HepG2 (cell line): ENCODE data around the gene MMP8. TPM values are rescaled to one million over a fixed set of nuclear protein-coding genes. Genes with fewer than 3 reads are reported as not detected.

Experiments used
- ATAC-seq: fragments of 200-7000 bp; cut with Tn5 transposase; 3 replicates; pipeline ENCODE4 v1.9.1; 2020; ENCODE audit warnings: mild to moderate bottlenecking, moderate library complexity
- BruUV-seq: library from RNA; stranded (reverse); fragments of 400-500 nt; replicated peaks from 2 replicates; lab custom pipeline; 2021; lab: Mats Ljungman, UMichigan
- CTCF ChIA-PET: fragments of 300-600 bp; formaldehyde crosslinking; extraction: SDS; loops from one replicate; lab custom pipeline; 2021; ENCODE audit warnings: low total read pairs, inconsistent platforms, low intra/inter-chr PET ratio; lab: Yijun Ruan, JAX
- POLR2A ChIA-PET: fragments of 350-600 bp; sonication (Branson Sonifier 250); formaldehyde crosslinking; loops from one replicate; lab custom pipeline; 2020; ENCODE audit warnings: antibody characterized with exemption, inconsistent platforms; lab: Yijun Ruan, JAX
- DNase-seq: peaks from one replicate; pipeline ENCODE4 v3.0.0-alpha.2; 2015; ENCODE audit warnings: low spot score
- FAIRE-seq: peaks from 3 replicates; lab custom pipeline; 2011; peaks lifted over from hg19 to GRCh38; lab: Jason Lieb, UNC
- H2AFZ ChIP-seq: one replicate; pipeline ENCODE4 v1.6.1; 2011; ENCODE audit warnings: low read length, inconsistent platforms
- H3K27ac ChIP-seq: fragments of 300-600 bp; 3 replicates; pipeline ENCODE4 v1.8.0; 2011; ENCODE audit warnings: mixed run types, mild to moderate bottlenecking, mixed read lengths, low read length, inconsistent platforms; ENCODE audit not compliant: insufficient read depth; ENCODE audit errors: extremely low read length
- H3K27me3 ChIP-seq, 2 experiments: fragments of 200-600 bp in 1 of 2; 2 replicates in 1 of 2; 3 replicates in 1 of 2; pipeline versions ENCODE4 v1.6.0 to v1.8.0; 2011; ENCODE audit warnings: low read length in 2 of 2, mild to moderate bottlenecking in 2 of 2, moderate library complexity in 2 of 2, inconsistent platforms in 1 of 2; ENCODE audit not compliant: insufficient read depth in 2 of 2, control insufficient read depth in 1 of 2
- H3K36me3 ChIP-seq, 2 experiments: fragments of 200-600 bp in 1 of 2; replicated peaks in 1 of 2; 2 replicates in 1 of 2; 3 replicates in 1 of 2; pipeline versions ENCODE4 v1.5.1 to v1.8.0; 2011; ENCODE audit warnings: low read length in 2 of 2, inconsistent platforms in 1 of 2; ENCODE audit not compliant: insufficient read depth in 2 of 2, control insufficient read depth in 1 of 2
- H3K4me1 ChIP-seq: 2 replicates; pipeline ENCODE4 v1.5.1; 2012; ENCODE audit warnings: low read length, inconsistent platforms; ENCODE audit not compliant: insufficient read depth
- H3K4me2 ChIP-seq: 2 replicates; pipeline ENCODE4 v1.6.0; 2011; ENCODE audit warnings: low read depth, low read length, inconsistent platforms
- H3K4me3 ChIP-seq, 3 experiments: fragments of 200-600 bp in 1 of 3; sonication (generic), shearing (Covaris generic) in 1 of 3; replicated peaks in 1 of 3; 2 replicates each; pipeline ENCODE4 v1.5.1; 2011 to 2016; ENCODE audit warnings: low read length in 3 of 3, inconsistent platforms in 2 of 3, low read depth in 2 of 3, mild to moderate bottlenecking in 2 of 3, control low read depth in 1 of 3, mixed read lengths in 1 of 3; ENCODE audit not compliant: insufficient read depth in 1 of 3
- H3K79me2 ChIP-seq: one replicate; pipeline ENCODE4 v1.6.1; 2011; ENCODE audit warnings: low read length, inconsistent platforms; ENCODE audit not compliant: insufficient read depth
- H3K9ac ChIP-seq: 2 replicates; pipeline ENCODE4 v1.6.0; 2011; ENCODE audit warnings: mild to moderate bottlenecking, low read depth, low read length, inconsistent platforms; ENCODE audit not compliant: insufficient read depth
- H3K9me3 ChIP-seq: 2 replicates; pipeline ENCODE4 v1.5.1; 2012; ENCODE audit warnings: mild to moderate bottlenecking, low read length
- H4K20me1 ChIP-seq: 2 replicates; pipeline ENCODE4 v1.6.0; 2011; ENCODE audit warnings: inconsistent platforms, mild to moderate bottlenecking, low read length, moderate library complexity; ENCODE audit not compliant: insufficient read depth
- BATF2 ChIP-seq: sonication (generic); formaldehyde crosslinking; IDR thresholded peaks from 2 replicates; pipeline ENCODE4 v1.8.0; 2022; ENCODE audit warnings: mild to moderate bottlenecking, missing genetic modification reagents, moderate library complexity
- GATA4 ChIP-seq: sonication (generic); IDR thresholded peaks from 2 replicates; pipeline ENCODE4 v1.6.1; 2016; ENCODE audit warnings: antibody characterized with exemption, low read depth, borderline replicate concordance
- GPN1 ChIP-seq: sonication (generic); formaldehyde crosslinking; IDR thresholded peaks from 2 replicates; pipeline ENCODE4 v1.5.1; 2020; ENCODE audit warnings: missing genetic modification reagents, borderline replicate concordance
- HNRNPLL ChIP-seq: fragments of 200-400 bp; formaldehyde crosslinking; IDR thresholded peaks from 2 replicates; pipeline ENCODE4 v1.6.1; 2017; ENCODE audit warnings: mild to moderate bottlenecking, low read depth, low read length; ENCODE audit not compliant: poor library complexity, severe bottlenecking
- IRF9 ChIP-seq: sonication (generic); formaldehyde crosslinking; IDR thresholded peaks from 2 replicates; pipeline ENCODE4 v1.8.0; 2022; ENCODE audit warnings: missing genetic modification reagents, mild to moderate bottlenecking, borderline replicate concordance
- SIN3B ChIP-seq: fragments of 150-350 bp; IDR thresholded peaks from 2 replicates; pipeline ENCODE4 v1.6.1; 2014; ENCODE audit warnings: low read length
- SMYD3 ChIP-seq: sonication (generic); formaldehyde crosslinking; IDR thresholded peaks from 2 replicates; pipeline ENCODE4 v1.8.1; 2023; ENCODE audit warnings: mild to moderate bottlenecking, missing genetic modification reagents
- THRA ChIP-seq: sonication (generic); formaldehyde crosslinking; IDR thresholded peaks from 2 replicates; pipeline ENCODE4 v1.4.0; 2020; ENCODE audit warnings: missing genetic modification reagents, borderline replicate concordance
- WGBS: methylation state at CpG from one replicate; pipeline ENCODE4 v1.1.6; 2017; ENCODE audit warnings: low lambda C conversion rate; 5-methylcytosine and 5-hydroxymethylcytosine counted together
- in situ Hi-C: cut with HindIII; loops from 2 replicates; pipeline ENCODE4 v1.10.0; 2017; ENCODE audit warnings: low pct_unique_long_range_greater_than_20kb; ENCODE audit not compliant: extremely low pct_ligation_motif_present
- intact Hi-C: fragments of 100-400 bp; cut with micrococcal nuclease; formaldehyde crosslinking; loops from one replicate; pipeline ENCODE4 v1.10.0; 2022; ENCODE audit not compliant: unreplicated experiment
- polyA plus RNA-seq, 8 experiments: library from polyadenylated mRNA; depleted of rRNA in 3 of 8; stranded (reverse) in 7 of 8; unstranded in 1 of 8; fragments of >200 nt; fragmentation: Illumina TruSeq in 4 of 8; extraction: Trizol in 4 of 8; gene quantifications; 2 replicates each; pipeline versions ENCODE4 v1.2.1 to v1.2.3, GENCODE V29; 2011 to 2016; ENCODE audit warnings: low read depth in 4 of 8, missing spikeins in 1 of 8, mixed read lengths in 1 of 8; ENCODE audit not compliant: insufficient read depth in 1 of 8
- total RNA-seq, 5 experiments: library from RNA; depleted of rRNA; stranded (reverse); fragments of >200 nt; fragmentation: Illumina TruSeq; extraction: Trizol; gene quantifications; 2 replicates each; pipeline ENCODE4 v1.2.3, GENCODE V29; 2016; ENCODE audit warnings: low read depth in 1 of 5

Gene MMP8
- total and polyA plus RNA-seq, 2 of the 13 experiments (the other 11 are each of a cell fraction or from before 2014, with no cell fraction given), result not detected

GRCh38 chr11:102716527-102716926, 8.2 kb downstream of the MMP8 start (continued):
- TF ChIP-seq IRF9 (CRISPR knock-in tag) (no peak), GPN1 (CRISPR knock-in tag) (no peak), SMYD3 (CRISPR knock-in tag) (no peak), GATA4 (no peak), THRA (CRISPR knock-in tag) (no peak)

- Histone ChIP-seq H3K9me3 (no peaks in the 10 kb centered on the region), H2AFZ (no peak overlapping the region), H3K27me3 (no peaks in the 10 kb centered on the region; a peak in 1 of 5 replicates), H3K27ac (no peak overlapping the region), H3K4me3 (no peak overlapping the region), H3K36me3 (no peaks in the 10 kb centered on the region), H4K20me1 (no peaks in the 10 kb centered on the region), H3K4me1 (no peaks in the 10 kb centered on the region), H3K9ac (no peak overlapping the region), H3K79me2 (no peaks in the 10 kb centered on the region), H3K4me2 (no peak overlapping the region)
- DNase-seq, result no peak
- ChIA-PET POLR2A (no interaction called here), CTCF (no interaction called here)
- WGBS, result 3% methylated on average over 3 of the region's 3 CpGs
- in situ Hi-C loops, result no loop called here
- no peak for ATAC-seq
- BruUV-seq, result no TSS peak
- intact Hi-C loops, result no loop called here
- TF ChIP-seq BATF2 (CRISPR knock-in tag) (no peak), HNRNPLL (no peak), SIN3B (no peak)
- FAIRE-seq, result no peak
These were observed 12.6 kb downstream of the MMP8 start for GRCh38 chr11:102712137-102712536.
